GM19455 (cell line): ENCODE measurements around the gene LTBP4.

Source experiments
- ATAC-seq: cut with Tn5 transposase; IDR thresholded peaks from one replicate; pipeline ENCODE4 v1.9.1; 2021; ENCODE audit not compliant: unreplicated experiment

Gene LTBP4

DNA sequence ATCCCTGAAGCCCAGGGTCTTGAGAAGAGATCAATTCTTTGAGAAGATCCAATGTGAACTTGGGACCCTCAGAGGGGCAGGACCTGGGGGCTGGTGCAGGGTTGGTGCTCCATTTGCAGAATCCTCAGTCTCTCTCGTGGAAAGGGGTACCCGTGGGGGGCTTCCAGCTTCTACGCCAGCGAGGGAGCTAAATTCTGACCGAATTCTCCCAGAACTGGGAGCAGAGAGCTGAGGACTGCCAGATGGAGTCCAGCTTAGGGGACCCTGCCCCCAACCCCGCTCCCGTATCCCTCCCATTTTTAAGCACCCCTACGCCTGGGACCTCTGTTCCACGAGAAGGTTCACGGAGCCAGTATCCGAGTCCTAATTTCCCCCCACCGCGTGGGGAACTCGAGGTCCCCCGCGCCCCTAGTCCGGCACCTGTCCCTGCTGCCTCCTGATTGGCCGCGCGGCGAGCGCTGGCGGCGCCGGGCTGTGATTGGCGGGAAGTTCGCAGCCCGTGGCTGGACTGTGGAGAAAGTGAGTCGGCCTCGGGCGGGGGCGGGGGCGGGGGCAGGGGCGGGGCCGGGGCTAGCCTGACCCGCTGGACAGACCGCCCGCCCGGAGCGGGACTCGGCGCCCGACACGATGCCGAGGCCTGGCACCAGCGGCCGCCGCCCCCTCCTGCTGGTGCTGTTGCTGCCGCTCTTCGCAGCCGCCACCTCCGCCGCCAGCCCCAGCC is 4.4 kb upstream of the LTBP4 start:
- ATAC-seq = no peak

DNA sequence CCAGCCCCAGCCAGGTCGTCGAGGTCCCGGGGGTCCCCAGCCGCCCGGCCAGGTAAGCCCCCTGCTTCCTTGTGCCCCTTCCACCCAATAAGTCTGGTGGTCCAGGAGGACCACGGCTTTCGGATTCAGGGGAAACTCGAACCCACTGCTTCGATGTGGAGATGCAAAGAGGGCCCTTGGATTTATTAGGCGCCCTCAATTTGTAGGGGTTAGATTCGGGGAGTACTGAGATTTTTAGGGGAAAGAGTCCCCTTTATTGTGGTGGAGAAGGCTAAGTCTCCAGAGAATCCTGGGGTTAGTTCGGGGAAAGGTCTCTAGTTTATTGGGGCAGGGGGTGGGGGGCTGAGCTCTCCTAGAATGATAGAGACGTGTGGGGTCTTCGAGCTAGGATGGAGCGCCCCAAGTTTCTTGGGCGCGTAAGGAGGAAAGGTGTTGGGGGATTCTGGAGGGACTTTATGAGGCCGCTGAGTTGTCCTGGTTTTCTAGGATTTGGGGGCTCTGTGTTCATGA is 3.8 kb upstream of the LTBP4 start:
- ATAC-seq = no peak

DNA sequence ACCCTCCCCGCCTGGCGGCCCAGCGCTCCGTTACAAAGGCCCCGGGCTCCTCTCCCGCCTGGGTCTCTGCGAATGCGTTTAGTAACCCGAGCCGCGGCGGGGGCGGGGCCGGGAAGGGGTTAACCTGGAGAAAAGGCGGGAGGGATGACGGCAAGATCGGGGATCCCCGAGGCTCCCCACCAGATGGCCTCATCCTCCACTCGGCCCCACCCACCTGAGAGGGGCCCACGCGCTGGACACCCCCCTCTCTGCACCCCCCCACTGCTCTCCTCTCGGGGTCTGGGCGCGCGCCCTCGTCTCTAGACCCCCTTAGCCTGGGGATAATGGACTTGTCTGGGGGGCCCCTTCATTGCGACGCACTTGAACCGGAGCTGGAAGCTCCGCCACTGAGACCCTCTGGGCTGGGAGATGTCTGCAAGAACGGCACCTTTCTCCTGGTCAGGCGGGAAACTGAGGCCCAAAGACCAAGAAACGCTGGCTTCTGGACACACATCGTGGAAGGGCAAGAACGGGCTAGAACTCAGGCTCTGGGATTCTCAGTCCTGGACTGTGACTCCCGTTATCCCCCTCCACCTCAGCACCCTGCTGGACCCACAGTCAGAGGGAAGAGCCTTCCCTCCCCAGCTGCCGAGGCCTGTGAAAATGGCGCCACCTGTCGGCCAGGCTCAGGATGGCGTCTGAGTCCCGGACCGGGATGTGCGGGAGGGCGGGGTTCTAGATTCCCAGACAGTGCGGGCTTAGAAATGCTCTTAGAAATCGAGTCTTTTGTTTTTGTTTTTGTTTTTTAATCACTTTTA is 2.9 kb upstream of the LTBP4 start:
- ATAC-seq = no peak

DNA sequence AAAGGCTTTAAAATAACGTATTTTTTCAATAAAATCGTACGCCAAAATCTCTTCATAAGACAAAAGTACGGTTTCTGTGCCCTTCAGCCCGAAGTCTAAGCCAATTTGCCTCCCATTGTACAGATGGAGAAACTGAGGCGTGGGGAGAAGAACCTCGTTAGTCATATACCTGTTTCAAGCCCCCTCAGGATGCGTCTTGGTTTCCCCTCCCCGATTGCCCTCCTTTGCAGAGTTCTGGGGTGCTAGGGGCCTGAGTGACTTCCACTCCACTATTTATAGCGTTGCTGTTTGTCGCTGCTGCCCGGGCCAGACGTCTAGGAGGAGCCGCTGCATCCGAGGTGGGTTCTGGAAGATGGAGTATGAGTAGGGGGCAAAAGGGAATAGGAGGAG is 2.3 kb upstream of the LTBP4 start:
- ATAC-seq = no peak

DNA sequence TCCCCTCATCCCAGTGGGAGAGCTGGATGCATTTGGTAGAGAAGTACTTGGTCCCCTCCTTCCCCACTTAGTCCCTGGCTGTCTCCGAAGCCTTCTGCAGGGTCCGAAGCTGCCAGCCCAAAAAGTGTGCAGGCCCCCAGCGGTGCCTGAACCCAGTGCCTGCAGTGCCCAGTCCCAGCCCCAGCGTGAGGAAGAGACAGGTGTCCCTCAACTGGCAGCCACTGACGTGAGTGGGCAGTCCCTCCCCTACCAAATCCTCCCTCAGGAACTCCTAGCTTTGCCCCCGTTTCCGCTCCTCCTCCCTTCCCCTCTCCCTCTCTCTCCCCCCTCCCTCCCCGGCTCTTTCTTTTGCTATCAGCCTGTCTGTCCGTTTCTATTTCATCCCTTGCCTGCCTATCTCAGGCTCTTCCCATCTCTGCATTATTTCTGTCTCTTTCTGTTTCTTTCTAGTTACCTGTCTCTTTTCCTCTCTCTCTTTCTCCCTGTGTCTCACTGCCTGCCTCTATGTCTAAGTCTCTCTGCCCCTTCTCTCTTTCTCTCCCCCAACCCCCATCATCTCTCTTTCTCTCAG is 1.8 kb upstream of the LTBP4 start:
- no peak for ATAC-seq

DNA sequence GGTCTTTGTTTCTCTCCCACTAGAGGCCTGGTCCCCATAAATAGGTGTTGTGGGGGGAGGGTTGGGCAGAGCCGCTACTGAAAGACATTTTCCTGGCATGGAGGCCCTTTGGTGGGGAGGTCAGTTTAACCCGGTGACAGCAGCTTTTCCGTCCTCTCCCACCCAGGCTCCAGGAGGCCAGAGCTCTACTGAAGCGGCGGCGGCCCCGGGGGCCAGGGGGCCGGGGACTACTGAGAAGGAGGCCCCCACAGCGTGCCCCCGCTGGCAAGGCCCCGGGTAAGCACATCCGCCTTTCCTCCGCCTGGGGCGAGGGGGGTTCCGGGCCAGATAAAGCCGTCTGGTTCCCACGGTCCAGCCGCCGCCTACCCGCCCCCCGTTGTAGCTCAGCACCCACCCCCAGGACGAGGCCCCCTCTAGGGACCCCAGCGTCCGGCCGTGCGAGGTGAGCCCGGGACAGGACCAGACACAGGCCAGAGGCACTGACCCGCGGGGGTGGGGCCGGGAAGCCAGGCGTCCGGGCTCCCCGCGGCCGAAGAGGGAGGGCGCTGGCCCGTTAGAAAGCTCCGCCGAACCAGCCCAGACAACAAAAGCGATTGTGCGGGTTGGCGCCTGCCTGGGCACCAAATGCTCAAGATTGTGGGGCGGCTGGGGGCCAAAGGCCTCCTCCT is 1.1 kb upstream of the LTBP4 start:
- ATAC-seq = no peak

DNA sequence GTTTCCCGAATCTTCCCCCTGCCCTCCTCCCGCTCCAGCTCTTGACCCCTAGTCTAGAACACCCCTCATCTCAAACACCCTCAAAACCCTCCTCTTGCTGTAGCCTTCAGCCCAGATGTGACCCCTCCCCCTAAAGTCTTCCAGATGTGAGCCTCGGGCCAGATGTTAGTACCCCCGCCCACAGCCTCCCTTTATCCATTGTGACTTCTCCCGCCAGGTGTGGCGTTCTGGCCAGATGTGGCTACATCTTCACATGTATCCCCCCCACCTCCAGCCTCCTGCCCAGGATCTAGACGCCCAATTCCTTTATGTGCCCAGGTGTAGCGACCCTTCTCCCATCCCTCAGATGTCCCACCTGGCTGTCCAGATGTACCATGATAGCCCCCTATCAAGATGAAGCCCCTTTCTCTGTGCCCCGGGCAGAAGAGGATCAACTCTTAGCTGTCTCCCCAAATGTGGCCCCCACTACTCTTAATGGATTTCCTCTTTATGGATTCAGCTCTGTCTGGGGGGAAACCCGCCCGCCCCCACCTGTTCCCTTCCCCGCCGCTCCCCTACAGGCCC is 517 bp upstream of the LTBP4 start:
- ATAC-seq = no peak

DNA sequence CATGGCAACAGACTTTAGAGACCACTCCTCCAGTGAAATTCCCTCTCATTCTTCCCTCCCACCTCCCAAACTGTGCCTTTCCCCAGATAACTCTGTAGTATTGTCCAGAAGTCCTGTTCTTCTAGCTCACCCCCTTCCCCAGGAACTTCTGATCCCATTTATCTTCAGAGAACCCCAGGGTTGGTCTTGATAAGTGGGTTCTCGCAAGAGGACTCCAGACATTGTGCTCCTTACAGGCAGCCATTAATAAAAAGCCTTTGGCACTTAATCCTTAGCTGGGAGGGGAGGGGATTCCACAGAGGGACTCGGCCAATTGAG is 1.9 kb downstream of the LTBP4 start:
- ATAC-seq = no peak

DNA sequence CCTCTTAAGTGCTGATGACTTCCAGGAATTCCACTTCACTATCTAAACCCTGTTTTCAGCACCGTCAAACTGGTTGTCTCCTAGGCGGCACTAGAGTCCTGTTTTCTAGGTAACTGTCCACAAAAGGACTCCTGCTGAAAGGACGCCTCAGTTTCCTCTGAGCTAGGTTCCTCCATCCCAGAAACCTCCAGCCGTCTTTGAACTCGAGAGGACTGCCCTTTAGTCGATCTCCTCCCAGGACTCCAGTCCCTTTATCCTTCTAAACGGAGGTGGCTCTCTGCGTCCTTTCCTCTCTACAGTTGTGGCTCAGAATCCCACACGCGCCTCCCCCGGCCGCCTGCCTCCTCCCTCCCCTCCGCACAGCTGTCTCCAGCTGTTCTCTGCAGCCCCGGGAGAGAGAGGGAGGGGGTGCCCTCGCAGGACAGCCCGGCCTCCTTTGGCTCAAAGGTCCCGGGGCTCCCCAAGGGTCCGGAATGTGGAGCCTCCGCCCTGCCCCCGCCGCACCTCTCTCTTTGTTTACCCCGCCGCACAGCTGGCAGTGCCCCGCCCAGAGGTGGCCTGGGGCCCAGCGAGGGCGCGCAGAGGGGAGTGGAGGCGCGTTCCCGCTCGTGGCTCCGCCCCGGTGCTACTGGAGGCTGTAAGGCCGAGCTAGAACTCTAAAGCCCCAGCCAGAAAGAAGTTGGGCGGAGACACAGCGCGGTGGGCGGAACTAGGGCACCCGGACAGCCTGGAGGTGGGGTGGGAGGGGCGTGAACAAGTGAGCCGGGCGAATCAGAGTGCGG is 2.4 kb downstream of the LTBP4 start:
- peak; percentile 63 for ATAC-seq

DNA sequence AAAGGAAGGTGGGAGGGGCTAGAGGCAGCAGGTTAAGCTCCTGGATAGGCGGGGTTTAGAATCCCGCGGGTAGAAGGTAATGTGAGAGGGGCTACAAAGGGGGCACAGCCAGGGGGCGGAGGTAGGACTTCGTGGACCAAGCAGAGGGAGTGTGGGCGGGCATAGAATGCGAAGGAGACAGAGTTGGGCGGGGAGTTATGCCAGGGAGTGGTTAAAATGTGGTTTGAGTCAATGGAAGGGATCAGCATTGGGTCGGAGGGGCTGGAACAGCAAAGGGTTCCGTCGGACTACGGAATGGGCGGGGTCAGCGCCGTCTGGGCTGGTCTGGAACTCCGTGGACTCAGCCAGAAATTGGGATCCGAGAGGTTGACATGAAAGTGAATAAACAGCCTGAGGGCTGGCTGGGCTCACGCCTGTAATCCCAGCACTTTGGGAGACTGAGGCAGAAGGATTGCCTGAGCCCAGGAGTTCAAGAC is 3.0 kb downstream of the LTBP4 start:
- ATAC-seq = no peak

DNA sequence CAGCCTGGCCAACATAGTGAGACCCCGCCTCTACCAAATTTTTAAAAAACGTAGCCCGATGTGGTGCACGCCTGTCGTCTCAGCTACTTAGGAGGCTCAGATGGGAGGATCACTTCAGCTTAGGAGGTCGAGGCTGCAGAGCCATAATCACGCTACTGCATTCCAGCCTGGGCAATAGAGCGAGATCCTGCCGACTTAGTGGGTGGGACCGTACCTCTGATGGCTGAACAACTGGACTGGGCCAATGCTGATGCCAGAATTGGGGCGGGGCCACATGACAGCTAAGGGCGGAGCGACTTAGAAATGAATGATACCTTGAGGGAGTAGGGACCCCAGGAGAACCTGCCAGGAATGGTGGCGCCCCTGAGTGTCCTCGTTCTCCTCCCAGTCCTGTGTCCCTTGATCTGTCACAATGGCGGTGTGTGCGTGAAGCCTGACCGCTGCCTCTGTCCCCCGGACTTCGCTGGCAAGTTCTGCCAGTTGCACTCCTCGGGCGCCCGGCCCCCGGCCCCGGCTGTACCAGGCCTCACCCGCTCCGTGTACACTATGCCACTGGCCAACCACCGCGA is 3.6 kb downstream of the LTBP4 start:
- ATAC-seq = no peak

DNA sequence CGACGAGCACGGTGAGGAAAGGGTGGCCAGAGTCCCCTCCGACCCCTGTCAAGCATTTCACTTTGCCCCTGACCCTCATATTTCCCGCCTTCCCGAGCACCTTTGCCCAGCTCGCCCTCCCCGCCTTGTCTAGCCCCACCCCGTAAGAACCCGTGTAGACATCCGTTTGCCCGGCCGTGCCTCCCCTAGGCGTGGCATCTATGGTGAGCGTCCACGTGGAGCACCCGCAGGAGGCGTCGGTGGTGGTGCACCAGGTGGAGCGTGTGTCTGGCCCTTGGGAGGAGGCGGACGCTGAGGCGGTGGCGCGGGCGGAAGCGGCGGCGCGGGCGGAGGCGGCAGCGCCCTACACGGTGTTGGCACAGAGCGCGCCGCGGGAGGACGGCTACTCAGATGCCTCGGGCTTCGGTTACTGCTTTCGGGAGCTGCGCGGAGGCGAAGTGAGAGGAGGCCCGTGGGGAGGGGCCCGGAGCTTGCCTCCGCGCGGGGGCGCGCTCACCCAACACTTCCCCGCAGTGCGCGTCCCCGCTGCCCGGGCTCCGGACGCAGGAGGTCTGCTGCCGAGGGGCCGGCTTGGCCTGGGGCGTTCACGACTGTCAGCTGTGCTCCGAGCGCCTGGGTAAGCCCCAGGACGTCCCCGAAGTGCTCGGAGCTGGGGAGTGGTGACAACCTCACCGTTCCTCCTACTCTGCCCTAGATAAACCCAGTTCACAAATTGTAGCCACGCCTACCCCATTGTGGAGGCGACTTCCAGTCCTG is 4.2 kb downstream of the LTBP4 start:
- no peak for ATAC-seq

DNA sequence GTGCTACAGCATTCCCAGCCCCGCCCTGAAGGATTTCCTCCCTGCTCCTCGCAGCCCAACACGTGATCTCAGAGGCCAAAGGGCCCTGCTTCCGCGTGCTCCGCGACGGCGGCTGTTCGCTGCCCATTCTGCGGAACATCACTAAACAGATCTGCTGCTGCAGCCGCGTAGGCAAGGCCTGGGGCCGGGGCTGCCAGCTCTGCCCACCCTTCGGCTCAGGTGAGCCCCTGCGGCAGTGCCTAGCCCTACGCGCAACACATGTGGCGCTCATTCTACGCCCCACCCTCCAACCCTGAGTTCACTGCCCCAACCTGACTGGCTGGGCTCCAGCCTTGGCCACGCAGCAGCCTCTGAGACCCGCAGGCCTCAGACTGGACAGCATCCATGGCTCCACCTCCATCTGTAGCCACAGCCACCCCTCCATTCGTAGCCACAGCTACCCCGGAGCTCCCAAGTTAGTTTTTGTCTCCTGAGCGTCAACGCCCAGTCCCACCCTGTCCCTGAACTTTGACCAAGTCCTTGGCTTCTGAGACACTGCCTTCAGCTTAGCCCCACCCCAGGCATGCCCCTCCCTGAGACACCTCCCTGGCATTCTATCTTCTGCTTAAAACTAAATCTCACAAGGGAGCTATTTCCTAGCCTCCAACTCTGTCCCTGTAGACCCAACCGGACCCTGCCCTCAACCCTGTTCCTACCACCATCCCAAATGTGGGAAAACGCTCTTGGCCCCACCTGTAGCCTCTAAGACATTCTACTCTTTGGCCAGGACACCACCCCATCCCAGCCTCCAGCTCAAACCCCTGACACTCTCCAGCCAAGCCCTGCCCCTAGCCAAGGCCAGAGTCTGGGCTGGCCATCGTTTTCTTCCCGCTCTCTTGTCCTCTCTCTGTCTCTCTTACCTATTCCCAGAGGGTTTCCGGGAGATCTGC is 6.4 kb downstream of the LTBP4 start:
- no peak for ATAC-seq

DNA sequence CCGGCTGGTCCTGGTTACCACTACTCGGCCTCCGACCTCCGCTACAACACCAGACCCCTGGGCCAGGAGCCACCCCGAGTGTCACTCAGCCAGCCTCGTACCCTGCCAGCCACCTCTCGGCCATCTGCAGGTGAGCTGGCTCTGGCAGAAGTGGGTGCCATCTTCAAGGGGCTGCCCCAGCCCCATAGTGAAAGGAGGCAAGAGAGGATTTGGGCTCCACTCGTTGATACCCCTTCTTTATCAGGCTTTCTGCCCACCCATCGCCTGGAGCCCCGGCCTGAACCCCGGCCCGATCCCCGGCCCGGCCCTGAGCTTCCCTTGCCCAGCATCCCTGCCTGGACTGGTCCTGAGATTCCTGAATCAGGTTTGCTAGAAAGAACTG is 7.1 kb downstream of the LTBP4 start:
- ATAC-seq = no peak

DNA sequence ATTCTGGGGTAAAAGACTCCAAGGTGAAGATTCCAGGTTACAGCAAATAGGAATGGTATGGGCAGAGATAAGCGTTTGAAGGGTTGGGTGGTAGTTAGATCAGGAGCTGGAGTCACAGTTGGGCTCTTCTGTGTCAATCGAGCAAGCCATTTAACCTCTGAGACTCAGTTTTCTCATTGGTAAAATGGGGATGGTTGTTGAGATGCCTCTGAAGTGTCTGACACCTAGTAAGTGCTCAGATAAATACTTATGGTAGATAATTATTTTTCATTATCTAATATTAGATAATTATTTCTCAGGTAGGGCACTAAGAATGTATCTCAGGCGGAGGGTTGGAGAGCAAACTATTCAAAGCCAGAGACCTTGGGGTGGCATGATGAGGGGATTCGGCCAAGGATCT is 7.8 kb downstream of the LTBP4 start:
- ATAC-seq = no peak

DNA sequence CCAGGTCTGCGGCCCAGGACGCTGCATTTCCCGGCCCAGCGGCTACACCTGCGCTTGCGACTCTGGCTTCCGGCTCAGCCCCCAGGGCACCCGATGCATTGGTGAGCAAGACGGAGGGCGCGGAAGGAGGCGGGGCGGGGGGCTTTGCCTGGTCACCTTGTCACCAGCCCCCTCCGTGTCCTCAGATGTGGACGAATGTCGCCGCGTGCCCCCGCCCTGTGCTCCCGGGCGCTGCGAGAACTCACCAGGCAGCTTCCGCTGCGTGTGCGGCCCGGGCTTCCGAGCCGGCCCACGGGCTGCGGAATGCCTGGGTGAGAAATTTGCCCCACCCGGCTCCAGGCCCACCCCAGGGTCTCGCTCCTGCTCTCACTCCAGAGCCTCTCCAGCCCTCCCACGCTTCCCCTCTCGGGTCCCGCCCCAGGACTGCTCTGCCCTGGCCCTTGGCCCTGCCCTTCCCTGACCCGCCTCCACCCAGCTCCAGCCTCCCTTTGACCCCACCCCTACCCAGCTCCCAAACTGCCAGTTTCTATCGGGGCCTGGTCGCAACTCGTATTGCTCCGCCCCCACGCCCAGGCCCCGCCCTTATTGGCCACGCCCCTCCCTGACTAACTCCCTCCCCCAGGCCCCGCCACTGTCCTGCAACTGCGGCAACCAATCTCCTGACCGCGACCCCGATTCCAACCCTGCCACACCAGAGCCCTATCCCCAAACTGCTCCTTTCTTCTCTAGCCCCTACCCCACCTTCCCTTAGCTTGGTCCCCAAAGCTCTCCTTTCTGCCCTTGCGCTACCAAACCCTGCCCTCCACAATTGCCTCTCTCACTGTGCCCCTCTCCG is 8.6 kb downstream of the LTBP4 start:
- ATAC-seq = peak; percentile 48

DNA sequence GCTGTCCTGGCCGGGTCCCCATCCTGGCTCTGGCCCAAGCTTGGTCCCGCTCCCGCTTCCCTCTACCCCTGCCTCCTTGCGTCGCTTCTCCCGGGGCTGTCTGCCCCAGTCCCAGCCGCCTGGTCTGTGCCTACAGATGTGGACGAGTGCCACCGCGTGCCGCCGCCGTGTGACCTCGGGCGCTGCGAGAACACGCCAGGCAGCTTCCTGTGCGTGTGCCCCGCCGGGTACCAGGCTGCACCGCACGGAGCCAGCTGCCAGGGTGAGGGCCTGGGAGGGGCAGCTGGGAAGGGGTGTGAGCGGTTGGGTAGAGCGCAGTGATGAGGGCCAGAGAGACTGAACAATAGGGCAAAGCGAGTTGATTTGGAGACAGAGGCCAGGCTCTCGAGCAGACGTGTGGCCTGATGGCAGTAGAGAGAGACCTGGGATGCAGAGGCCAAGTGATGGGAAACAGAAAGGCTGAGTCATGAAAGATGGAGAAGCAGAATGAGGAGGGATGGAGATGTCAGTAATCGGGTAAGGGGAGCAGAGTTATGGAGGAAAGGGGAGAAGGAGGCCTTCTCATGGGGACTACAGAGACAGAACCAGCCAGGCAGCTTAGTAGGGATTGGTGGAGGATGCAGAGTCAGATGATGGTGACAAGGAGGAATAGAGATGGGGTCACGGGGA is 9.4 kb downstream of the LTBP4 start:
- ATAC-seq = no peak
